Measurements from ENCODE around the gene ST6GAL1.

ST6GAL1 gene

DNA sequence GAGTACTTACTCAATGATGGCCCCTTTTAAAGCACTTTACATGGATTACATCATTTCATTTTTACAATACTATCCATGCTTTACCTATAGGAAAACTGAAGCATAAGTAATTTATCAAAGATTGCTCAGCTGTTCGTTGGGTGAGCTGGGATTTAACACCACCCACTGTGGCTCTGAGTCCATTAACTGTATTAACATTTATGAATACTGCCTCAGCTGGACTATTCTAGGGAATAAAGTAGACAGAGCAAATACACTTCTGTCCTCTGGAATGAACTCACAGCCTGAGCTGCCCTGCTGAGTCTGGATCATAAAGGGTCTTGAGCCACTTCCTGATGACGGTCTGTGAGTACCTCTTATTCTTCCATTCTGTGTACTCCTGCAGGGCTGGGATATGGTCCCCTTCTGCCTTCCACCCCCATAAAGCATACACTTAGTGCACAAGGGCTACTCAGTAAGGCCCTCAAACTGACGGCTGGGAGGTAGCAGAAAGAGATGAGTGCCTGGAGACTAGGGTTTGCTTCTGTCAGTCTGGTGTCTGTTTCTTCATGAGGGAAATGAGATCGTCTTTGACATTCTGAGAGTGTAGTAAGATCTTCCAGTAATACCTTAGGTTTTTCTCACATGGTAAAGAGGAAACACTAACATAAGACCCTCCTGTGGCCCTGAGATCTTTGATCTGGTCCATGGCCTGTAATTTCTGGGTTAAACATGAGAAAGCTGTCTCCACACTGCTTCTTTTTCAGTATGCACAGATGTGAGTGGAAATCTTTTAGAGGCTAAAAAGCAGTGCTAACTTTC, 12.6 kb upstream of the ST6GAL1 start:
- DNase-seq: no peak

DNA sequence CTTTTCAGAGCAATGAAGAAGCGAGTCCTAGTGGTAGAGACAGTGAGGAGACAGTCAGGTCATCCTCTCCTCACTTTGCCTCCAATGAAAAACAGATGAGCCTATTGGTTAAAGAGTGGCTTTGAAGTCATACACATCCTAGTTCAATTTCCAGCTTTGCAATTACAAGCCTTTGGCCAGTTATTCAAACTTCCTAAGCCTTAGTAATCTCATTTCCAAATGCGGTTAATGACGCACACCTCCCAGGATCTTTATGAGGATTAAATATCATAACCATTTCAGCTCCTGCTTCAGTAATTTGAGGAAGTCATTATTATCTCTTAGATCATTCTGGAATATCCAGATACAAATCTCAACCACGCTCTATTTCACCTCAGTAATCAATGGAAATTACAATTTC, 10.0 kb upstream of the ST6GAL1 start:
- no peak for DNase-seq

DNA sequence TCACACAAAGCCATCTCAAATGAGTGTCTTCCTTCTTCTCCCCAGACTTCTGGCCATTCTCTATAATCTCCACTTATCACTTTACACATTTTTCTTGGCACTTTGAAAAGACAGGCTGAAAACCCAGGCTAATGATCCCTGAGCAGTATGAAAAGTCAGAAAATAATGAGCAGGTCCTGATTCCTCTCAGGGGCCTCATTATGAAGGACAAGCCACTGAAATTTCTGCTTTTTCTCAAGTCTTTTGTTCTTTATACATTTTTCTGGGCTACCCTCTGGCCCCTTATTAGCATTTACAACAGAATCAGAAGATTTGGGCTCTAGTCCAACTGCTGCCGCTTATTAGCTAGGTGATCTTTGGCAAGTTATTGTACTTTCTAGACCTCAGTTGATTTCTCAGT, 9.5 kb upstream of the ST6GAL1 start:
- no peak for DNase-seq

DNA sequence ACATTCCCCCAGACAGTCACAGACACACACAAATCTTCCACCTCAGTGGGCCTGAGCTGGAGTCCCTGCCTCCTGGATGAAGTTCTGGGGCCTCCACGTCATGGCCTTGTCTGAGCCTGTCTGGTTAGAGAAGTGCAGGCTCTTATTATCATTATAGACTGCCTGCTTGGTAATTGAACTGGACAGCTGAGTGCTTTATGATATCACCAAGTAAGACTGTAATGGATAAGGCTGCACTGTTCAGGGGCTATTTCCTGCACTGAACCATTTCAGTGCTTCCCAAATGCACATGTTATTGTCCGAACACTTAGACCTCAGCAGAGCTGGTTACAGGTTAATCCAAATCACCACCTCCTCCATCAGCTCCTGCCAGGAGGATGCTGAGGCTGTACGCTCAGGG, 8.7 kb upstream of the ST6GAL1 start:
- DNase-seq: no peak

DNA sequence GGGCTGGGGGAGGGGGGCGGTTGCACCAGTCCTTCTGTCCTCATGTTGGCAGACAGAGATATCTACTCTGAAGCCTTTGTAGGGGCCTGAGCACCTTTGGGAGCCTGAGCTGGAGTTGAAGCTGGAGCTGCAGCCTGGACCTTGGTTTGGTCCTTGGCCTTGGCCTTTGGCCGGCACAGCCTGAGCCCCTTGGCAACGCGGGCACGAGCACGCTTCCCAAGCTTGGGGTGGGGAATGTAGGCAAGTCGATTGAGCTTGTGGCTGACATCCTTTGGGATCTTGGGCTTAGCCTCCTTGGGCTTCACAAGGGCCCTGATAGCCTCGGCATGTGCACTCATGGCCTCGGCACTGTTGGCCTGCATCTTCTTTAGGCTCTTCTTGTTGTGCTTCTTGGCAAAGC, 8.1 kb upstream of the ST6GAL1 start:
- no peak for DNase-seq

DNA sequence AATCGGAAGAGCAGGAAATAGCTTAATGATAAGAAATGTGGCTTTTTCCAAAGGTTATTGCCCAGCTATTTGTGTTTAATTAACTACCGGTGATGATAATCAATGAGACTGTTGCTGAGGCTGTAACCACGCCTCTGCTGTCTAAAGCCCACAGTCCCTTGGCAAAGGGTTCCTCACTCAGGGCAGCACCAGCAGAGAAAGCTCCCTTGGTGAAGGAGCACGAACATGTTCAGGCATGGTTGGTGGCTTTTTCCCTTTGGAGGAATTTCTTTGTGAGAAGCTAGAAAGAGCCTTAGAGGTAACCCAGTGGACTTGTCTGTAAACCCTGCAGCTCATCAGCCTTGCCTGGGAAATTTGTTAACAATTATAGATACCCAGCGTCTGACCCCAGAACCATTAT, 7.5 kb upstream of the ST6GAL1 start:
- DNase-seq: no peak

DNA sequence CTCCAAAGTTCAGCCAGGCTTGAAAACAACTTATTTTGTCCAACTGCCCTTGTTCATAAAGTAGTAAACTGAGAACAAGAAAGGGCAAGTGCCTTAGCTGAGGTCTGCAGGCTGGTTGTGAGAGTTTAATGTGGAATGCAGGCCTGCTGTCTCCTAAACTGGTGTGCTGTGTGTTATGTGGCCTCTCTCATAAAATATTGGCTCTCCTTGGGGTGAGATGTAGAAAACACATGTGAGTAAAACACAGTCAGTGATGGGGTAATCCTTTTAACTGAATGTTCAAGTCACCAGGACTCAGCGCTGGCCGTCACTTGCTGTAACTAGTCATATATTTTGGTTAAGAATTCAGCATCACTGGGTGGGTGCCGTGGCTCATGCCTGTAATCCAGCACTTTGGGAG, 7.1 kb upstream of the ST6GAL1 start:
- DNase-seq: no peak

DNA sequence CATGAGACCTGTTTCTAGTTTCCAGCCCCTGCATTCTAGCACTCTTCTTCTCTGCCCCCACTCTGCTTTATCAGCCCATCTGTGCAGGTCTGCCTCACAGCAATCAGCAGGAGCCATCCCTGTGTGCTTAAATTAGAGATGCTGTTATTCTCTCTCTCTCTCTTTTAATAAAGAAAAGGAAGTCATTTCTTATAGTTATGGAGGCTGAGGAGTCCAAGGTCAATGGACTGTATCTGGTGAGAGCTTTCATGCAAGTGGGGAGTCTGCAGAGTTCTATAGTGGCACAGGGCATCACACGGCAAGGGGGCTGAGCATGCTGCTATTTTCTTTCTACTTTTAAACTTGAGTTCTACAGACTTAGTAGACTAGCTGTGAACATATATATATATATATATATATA, 4.5 kb upstream of the ST6GAL1 start:
- DNase-seq: no peak

DNA sequence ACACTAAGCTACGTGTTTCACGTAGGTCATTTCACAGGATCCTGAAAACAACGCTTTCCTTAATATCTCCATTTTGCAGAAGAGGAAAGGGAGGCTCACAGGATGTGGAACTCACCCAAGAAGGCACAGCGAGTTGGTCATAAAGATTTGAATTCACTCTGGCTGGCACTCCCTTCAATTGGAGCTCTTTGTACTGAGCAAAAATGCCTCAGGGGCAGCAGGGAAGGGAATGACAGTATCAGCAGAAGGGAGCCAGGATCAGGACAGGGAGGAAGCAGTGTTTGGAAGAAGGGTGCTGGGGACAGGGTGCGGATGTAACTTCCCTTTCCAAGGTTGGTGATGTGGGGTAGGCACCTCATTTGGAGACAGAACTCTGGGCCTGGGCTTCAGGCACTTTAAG, 1.1 kb upstream of the ST6GAL1 start:
- no peak for DNase-seq

DNA sequence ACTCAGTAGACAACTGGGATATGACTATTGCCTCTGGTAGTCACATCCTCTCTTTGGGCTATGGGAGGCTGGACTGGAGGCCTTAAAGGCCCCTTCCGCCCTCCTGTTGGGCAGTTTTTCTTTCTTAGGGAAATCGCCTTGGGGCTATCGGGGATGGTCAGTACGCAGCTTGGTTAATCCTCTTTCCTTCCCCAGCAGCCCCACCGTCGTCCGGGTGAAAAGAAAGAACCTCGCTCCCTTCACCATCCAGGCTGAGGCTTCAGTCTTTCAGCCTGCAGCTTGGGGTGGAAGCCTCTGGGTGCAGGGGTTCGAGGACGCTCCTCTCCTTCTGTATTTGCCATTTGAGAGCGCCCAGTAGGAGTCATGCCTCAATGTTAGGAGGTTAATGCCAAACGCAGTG, 641 bp upstream of the ST6GAL1 start:
- no peak for DNase-seq

DNA sequence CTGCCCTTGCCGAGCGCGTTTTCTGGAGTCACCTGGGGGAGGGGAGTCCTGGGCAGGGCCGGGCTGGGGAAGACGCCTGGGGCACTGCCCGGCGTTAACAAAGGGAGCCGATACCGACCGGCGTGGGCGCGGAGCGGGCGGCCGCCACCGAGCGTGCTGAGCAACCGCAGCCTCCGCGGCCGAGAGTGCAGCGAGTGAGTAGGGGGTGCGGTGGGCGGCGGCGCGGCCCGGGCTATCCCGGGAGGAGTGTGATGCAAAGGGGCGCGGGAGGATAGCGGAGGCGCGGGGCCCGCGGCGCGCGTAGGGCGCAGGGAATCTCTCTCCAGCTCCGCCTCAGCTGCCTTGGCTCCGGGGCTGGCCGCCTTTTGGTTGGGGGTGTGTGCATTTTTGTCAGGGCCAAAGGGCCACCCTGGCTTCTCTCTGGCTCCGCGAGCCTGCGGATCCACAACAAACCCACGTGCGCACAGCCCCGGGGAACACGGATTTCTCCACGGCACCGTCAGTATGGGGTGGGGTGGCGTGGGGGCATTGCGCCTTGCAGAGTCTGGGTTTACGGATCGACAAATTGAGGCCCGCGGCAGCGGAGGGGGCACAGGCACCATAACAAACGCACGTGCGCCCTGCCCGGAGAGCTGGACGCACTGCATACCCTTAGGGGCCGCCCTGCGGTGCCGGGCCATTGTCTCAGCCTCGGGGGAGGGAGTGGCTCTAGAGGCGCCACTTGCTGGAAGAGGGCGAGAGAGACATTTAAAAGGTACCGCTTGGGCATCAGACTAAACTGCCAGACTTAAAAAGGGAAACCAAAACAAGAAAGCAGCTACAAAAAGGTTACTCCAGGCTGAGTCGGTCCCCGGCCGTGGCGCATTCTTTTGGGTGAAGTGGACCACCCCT, 560 bp downstream of the ST6GAL1 start:
- peak; percentile 71 for DNase-seq

DNA sequence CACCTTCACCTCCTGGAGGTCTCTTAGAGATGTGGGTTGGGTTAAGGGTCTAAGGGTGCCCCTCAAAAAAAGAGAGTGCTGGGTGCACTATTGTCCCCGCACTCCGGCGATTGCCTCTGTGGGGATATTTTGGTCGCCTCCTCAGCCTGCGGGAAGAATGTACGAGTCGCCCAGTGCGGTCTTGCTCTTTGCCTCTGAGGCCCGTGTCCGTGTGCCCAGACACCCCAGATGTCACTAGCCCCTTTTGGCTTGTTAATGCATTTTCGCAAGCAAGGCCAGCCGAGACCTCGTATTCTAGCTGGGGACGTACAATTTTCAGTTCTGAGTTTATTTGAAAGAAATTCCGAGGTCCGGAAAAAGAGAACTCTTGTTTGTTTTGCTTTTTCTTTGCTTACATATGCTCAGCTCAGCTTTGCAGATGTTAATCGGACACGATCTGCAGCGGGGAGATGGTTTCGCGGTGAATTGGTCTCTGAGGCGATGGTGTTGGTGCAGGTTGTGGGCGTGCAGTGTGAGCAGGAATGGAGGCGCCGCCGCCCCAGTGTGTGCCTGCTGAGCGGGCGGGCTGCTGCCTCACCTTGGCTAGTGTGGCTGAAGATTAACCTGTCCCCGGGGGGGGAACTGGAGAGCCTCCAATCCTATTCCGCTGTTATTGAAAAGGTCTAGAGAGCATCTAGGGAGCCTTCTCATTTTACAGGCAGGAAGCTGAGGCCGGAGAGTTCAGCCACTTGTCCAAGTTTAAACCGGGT, 1.4 kb downstream of the ST6GAL1 start:
- DNase-seq: peak; percentile 83

DNA sequence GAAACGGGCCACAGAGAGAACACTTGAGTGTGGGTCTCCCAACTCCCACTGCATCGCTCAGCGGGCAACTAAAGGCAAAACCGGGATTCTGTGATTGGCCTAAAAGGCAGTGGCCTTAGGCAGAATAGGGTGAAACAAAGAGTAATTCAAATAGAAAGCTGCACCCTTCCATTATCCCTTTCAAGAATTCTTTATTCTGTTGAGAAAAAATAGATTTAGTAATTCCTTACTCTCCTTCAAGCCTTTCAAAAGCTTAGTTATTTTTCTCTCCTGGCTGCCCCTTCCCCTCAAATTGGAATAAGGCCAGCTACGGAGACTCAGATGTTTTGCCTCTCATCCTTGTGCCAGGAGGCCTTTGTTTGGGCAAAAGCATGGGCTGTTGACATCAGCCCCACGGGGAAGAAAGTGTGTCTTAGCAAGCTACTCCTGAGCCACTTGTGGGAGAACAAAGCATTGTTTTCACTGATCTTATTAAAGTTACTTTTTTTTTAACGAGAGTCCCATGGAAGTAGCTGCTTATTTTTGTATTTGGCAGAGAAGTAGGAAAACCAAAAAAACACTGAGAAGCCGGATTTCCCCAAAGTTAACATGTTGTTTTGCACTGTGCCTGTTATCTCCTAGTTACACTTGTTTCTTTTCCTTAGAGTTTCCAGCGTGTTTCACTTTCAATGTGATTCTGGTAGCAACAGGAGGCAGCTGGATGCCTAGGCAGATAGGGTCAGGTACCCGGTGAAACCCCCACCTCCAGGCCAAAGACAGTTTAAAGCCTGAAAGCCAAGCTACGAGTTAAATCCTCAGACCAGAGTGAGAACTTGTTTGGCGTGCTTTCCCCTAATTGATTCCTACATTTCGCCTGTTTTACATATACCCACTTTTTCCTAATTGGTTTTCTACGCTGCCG, 2.2 kb downstream of the ST6GAL1 start:
- DNase-seq: peak; percentile 71

DNA sequence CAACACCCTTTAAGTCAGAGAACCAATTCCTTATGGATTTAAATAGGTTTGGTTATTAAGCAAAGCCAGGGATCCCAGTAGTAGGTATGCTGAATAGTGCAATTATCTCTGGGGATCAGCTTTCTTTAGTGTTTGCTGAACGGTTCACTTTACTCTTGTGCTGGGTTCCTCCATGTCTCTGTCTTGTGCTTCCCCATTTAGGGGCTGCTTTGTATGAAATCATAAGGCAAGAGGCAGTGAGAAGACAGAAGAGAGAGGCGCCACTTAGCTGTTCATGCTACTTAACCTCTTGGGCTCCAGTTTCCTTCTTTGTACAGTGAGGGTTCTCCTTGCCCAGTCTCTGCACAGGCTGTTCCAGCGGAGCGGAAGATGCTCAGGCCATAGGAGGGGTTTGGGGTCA, 3.5 kb downstream of the ST6GAL1 start:
- DNase-seq: peak; percentile 47

DNA sequence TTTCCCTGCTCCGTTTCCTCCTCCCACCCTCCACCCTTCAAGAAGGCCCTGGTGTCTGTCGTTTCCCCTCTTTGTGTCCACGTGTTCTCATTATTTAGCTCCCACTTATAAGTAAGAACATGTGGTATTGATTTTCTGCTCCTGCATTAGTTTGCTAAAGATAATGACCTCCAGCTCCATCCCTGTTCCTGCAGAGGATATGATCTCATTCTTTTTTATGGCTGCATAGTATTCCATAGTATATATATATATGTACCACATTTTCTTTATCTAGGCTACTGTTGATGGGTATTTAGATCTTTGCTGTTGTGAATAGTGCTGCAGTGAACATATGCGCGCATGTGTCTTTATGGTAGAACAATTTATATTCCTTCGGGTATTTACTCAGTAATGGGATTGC, 4.8 kb downstream of the ST6GAL1 start:
- DNase-seq: no peak

DNA sequence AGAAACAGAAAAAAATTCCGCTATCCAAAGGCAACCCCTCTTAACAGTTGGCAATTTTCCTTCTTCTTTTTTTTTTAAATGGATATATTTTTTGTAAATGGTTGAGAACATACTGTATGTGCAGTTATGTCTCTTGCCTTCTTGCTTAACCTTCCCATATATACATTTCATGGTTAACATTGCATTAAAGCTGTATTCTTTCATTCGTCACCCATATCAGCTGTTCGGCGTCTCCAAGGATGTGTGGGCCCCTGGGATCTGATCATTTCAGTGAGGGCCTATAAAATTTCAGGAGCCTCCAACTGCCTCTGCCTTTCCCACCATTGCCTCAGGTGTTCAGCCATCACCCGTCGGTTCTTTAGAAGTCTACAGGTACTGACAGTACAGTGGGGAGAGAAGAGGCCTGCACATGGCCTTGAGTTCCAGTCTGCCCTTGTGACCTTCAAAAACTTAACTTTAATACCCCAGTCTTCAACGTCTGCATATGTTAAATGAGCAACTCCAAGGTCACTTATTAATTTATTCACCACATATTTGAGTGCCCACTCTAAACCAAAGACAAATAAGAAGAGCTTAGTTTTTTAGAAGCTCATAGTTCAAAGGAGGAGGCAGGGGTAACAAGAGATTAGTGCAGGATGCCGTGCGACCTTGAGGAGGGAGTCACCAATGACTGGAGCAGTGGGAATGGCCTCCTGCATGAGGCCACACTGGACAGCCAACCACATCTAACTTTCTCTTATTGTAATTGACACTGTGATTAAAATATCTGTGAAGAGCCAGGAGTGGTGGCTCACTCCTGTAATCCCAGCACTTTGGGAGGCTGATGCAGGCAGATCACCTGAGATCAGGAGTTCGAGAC, 6.9 kb downstream of the ST6GAL1 start:
- DNase-seq: no peak

DNA sequence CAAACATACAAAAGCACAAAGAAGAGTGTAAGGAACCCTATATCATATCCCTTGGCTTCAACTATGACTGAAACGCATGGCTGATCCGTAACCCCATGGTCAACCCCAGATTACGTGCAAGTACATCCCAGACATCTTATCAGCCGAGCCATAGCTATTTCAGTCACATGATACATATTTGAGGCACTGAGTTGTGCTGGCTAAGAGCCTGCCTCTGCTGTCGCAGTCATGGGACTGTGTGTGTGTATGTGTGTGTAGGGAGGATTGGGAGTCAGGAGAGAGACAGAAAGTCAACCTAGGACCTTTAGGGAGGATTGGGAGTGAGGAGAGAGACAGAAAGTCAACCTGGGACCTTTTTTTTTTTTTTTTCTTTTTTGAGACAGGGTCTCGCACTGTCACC, 8.4 kb downstream of the ST6GAL1 start:
- no peak for DNase-seq

DNA sequence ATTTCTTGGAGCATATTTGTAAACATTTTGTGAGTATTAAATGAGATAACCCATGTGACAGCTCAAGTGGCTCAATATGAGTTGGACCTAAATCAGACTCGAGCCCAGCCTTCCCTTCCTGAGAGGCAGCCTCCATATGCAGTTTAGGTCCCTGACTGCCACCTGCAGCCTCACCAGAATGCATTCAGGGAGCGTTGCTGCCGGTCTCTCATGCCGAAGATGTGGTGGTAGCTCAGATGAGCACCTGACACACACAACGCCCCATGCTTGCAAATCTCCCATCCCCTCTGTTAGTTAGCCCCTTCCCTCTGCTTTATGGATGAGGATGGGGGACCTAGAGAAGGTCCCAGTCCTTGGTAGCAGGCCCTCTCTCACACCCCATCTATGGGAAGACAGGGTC, 9.2 kb downstream of the ST6GAL1 start:
- no peak for DNase-seq

DNA sequence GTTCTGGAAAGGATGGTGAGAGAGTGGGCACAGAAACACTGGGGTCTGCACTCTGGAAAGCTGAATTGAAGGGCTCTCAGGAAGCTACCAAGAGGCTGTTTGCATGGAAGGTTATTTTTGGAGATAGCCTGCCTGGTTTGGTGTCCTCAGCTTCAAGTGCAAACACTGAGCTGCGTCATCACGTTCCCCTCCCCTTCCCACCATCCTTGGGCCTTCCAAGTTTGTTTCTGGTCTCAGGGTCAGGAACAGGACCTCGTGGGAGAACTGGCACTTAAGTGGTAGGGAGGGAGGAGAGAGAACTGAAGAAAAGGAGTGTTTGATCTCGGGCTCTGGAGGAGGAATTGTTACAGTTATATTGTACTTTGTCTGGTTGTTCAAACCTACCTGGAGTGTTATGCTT, 10.6 kb downstream of the ST6GAL1 start:
- DNase-seq: no peak

DNA sequence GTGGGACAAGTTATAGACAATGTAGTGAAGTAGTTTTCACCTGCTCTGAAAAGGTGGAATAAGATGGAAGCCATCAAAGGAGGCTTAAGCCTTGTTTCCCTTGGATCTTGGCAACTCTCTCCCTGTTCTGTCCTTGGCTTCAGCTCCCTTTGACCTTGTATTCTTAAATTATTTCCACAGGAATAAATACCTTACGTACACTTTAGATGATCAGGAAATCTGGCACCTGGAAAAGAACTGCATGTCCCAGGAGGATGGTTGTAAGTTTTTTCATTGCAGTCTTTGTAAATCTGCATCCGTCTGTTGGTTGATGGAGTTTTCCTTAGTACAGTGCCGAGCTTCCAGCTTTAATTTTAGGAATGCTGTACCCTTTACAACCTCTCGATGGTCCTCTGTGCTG, 11.8 kb downstream of the ST6GAL1 start:
- no peak for DNase-seq

DNA sequence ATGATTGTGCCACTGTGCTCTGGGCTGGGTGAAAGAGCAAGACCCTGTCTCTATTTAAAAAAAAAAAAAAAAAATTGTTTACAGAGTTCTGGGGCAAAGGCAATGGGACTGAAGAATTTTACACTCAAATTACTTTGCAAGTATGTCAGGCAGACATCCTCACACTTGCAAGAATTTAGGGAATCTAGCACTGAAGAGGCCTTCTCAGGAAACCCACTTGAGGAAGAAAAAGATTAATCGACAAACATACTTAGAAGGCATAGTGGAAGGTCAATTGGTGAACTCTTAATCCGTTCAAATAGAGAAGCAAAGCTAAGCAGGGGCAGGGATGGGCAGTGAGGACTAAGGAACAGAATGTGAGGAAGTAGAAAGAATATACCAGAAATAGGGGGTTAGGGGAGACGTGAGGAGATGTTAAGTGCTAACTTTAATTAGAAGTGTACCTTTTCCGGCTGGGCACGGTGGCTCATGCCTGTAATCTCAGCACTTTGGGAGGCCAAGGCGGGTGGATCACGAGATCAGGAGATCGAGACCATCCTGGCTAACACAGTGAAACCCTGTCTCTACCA, 15.0 kb downstream of the ST6GAL1 start:
- DNase-seq: no peak
